WTC11 (cell line): ENCODE data around the gene PROCA1. TPM values are rescaled to one million over a fixed set of nuclear protein-coding genes. Genes with fewer than 3 reads are reported as not detected.
A peak's percentile ranks its signal among the peaks of the same experiment; 100 is the strongest.

ENCODE experiments used
- CBFB ChIP-seq: sonication (generic); formaldehyde crosslinking; IDR thresholded peaks from 2 replicates; pipeline ENCODE4 v1.8.1; 2022; ENCODE audit warnings: mild to moderate bottlenecking, low read depth, missing genetic modification reagents
- CREM ChIP-seq: sonication (generic); formaldehyde crosslinking; IDR thresholded peaks from 2 replicates; pipeline ENCODE4 v1.8.1; 2022; ENCODE audit warnings: mild to moderate bottlenecking, missing genetic modification reagents, moderate library complexity
- EMX1 ChIP-seq: fragments of 250-450 bp; sonication (Bioruptor Pico); IDR thresholded peaks from 2 replicates; pipeline ENCODE4 v1.8.0; 2021; ENCODE audit warnings: mild to moderate bottlenecking
- ETV6 ChIP-seq: sonication (generic); formaldehyde crosslinking; IDR thresholded peaks from 2 replicates; pipeline ENCODE4 v1.8.1; 2022; ENCODE audit warnings: mild to moderate bottlenecking, missing genetic modification reagents
- FOXJ3 ChIP-seq: sonication (generic); formaldehyde crosslinking; IDR thresholded peaks from 2 replicates; pipeline ENCODE4 v1.9.0; 2021; ENCODE audit warnings: missing genetic modification reagents, mild to moderate bottlenecking, borderline replicate concordance
- GABPB1 ChIP-seq: sonication (generic); formaldehyde crosslinking; IDR thresholded peaks from 2 replicates; pipeline ENCODE4 v1.8.1; 2023; ENCODE audit warnings: mild to moderate bottlenecking, missing genetic modification reagents
- GTF2I ChIP-seq: fragments of 250-450 bp; sonication (Bioruptor Pico); conservative IDR thresholded peaks from 2 replicates; pipeline ENCODE4 v1.4.0; 2021; ENCODE audit warnings: mild to moderate bottlenecking
- KAT7 ChIP-seq: sonication (generic); formaldehyde crosslinking; IDR thresholded peaks from 2 replicates; pipeline ENCODE4 v1.8.1; 2023; ENCODE audit warnings: missing genetic modification reagents, mild to moderate bottlenecking, borderline replicate concordance
- RORB ChIP-seq: fragments of 250-450 bp; sonication (Bioruptor Pico); IDR thresholded peaks from 2 replicates; pipeline ENCODE4 v1.9.0; 2021; ENCODE audit warnings: mild to moderate bottlenecking
- SOX15 ChIP-seq: fragments of 250-450 bp; sonication (Bioruptor Pico); IDR thresholded peaks from 2 replicates; pipeline ENCODE4 v1.9.0; 2021; ENCODE audit warnings: mild to moderate bottlenecking
- TEAD1 ChIP-seq: sonication (generic); formaldehyde crosslinking; IDR thresholded peaks from 2 replicates; pipeline ENCODE4 v1.8.0; 2022; ENCODE audit warnings: mild to moderate bottlenecking, missing genetic modification reagents
- TP53 ChIP-seq: sonication (generic); formaldehyde crosslinking; IDR thresholded peaks from 2 replicates; pipeline ENCODE4 v1.8.1; 2023; ENCODE audit warnings: mild to moderate bottlenecking, missing genetic modification reagents
- ZBTB21 ChIP-seq: sonication (generic); formaldehyde crosslinking; IDR thresholded peaks from 2 replicates; pipeline ENCODE4 v1.8.1; 2023; ENCODE audit warnings: mild to moderate bottlenecking, missing genetic modification reagents, borderline replicate concordance
- ZNF121 ChIP-seq: sonication (generic); formaldehyde crosslinking; IDR thresholded peaks from 2 replicates; pipeline ENCODE4 v1.8.0; 2023; ENCODE audit warnings: missing genetic modification reagents
- ZNF219 ChIP-seq: sonication (generic); formaldehyde crosslinking; IDR thresholded peaks from 2 replicates; pipeline ENCODE4 v1.8.0; 2023; ENCODE audit warnings: missing genetic modification reagents, mild to moderate bottlenecking, borderline replicate concordance
- total RNA-seq: library from RNA; stranded (reverse); gene quantifications from 3 replicates; pipeline ENCODE4 v1.2.3, GENCODE V29; 2021
- TF ChIP-seq, protein P1 (sequence below): sonication (generic); formaldehyde crosslinking; IDR thresholded peaks from 2 replicates; pipeline ENCODE4 v1.8.1; 2022; ENCODE audit warnings: missing genetic modification reagents, borderline replicate concordance
- TF ChIP-seq, protein P2 (sequence below): fragments of 200-600 bp; IDR thresholded peaks from 2 replicates; pipeline ENCODE4 v1.8.0; 2022; ENCODE audit warnings: antibody characterized with exemption
- TF ChIP-seq, protein P3 (sequence below): sonication (generic); formaldehyde crosslinking; IDR thresholded peaks from 2 replicates; pipeline ENCODE4 v1.8.0; 2022; ENCODE audit warnings: mild to moderate bottlenecking, missing genetic modification reagents
- TF ChIP-seq, protein P4 (sequence below): sonication (generic); formaldehyde crosslinking; IDR thresholded peaks from 2 replicates; pipeline ENCODE4 v1.8.0; 2023; ENCODE audit warnings: mild to moderate bottlenecking, missing genetic modification reagents
- TF ChIP-seq, protein P5 (sequence below): fragments of 250-450 bp; sonication (Bioruptor Pico); IDR thresholded peaks from 2 replicates; pipeline ENCODE4 v1.8.0; 2021; ENCODE audit warnings: mild to moderate bottlenecking
- TF ChIP-seq, protein P6 (sequence below): sonication (generic); formaldehyde crosslinking; IDR thresholded peaks from 2 replicates; pipeline ENCODE4 v1.8.1; 2022; ENCODE audit warnings: low read depth, mild to moderate bottlenecking, moderate library complexity, missing genetic modification reagents, borderline replicate concordance
- TF ChIP-seq, protein P7 (sequence below): sonication (generic); formaldehyde crosslinking; IDR thresholded peaks from 2 replicates; pipeline ENCODE4 v1.8.1; 2023; ENCODE audit warnings: mild to moderate bottlenecking, missing genetic modification reagents
- TF ChIP-seq, protein P8 (sequence below): sonication (generic); formaldehyde crosslinking; IDR thresholded peaks from 2 replicates; pipeline ENCODE4 v1.8.1; 2023; ENCODE audit warnings: mild to moderate bottlenecking, missing genetic modification reagents, borderline replicate concordance

The PROCA1 gene
- total RNA-seq, 1 experiment from 2014 or later, result 28.4 TPM

DNA sequence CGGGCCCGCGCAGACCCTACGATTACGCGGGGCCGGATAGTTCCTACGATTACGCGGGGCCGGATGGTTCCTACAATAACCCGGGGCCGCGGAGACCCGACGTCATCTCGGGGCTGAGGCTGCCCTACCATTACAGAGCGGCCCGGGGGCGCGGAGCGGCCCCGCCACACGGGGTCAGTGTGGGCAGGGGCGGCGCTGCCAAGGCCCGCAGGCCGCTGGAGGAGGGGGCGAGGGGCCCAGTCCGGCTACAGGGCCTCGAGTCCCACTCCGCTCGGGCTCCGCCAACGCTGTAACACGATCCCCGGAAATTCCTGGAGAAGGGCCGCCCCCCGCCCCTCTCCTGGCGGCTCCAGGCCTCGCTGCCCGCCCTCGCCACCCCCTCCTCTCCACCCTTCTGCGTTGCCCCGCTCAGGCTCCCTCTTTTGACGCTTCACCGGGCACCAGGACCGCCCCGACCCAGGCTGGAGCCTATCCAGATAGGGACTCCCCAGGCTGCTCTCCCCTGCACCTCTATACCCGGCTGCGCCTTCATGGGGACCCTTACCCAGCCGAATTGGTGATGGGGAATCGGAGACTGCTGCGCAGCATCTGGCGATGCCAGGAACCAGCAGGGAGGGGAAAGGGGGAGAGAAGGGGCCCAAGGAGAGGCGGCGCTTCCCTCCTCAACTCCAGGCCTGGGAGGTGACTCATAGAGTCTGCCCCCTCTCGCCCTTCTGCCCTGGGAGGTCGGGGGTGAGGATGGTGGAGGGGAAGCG is 6.1 kb upstream of the PROCA1 start, which contains the start of gene RAB34 (continued):
- TF ChIP-seq ZNF121 (CRISPR knock-in tag) (peak; percentile 75; the same call in 1 of the 2 replicates), GTF2I (CRISPR knock-in tag) (no peak), SOX15 (no peak), EMX1 (no peak), ETV6 (CRISPR knock-in tag) (no peak), RORB (CRISPR knock-in tag) (no peak), GABPB1 (CRISPR knock-in tag) (no peak), CBFB (no peak; the same call in 1 of the 2 replicates), TP53 (CRISPR knock-in tag) (no peak), FOXJ3 (no peak), TEAD1 (CRISPR knock-in tag) (peak; percentile 17; the same call in 1 of the 2 replicates), CREM (no peak), KAT7 (CRISPR knock-in tag) (no peak), ZNF219 (CRISPR knock-in tag) (no peak), ZBTB21 (CRISPR knock-in tag) (no peak)
- TF ChIP-seq, protein P1, sequence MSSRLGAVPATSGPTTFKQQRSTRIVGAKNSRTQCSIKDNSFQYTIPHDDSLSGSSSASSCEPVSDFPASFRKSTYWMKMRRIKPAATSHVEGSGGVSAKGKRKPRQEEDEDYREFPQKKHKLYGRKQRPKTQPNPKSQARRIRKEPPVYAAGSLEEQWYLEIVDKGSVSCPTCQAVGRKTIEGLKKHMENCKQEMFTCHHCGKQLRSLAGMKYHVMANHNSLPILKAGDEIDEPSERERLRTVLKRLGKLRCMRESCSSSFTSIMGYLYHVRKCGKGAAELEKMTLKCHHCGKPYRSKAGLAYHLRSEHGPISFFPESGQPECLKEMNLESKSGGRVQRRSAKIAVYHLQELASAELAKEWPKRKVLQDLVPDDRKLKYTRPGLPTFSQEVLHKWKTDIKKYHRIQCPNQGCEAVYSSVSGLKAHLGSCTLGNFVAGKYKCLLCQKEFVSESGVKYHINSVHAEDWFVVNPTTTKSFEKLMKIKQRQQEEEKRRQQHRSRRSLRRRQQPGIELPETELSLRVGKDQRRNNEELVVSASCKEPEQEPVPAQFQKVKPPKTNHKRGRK (CRISPR knock-in tag), result no peak
- TF ChIP-seq, protein P2, sequence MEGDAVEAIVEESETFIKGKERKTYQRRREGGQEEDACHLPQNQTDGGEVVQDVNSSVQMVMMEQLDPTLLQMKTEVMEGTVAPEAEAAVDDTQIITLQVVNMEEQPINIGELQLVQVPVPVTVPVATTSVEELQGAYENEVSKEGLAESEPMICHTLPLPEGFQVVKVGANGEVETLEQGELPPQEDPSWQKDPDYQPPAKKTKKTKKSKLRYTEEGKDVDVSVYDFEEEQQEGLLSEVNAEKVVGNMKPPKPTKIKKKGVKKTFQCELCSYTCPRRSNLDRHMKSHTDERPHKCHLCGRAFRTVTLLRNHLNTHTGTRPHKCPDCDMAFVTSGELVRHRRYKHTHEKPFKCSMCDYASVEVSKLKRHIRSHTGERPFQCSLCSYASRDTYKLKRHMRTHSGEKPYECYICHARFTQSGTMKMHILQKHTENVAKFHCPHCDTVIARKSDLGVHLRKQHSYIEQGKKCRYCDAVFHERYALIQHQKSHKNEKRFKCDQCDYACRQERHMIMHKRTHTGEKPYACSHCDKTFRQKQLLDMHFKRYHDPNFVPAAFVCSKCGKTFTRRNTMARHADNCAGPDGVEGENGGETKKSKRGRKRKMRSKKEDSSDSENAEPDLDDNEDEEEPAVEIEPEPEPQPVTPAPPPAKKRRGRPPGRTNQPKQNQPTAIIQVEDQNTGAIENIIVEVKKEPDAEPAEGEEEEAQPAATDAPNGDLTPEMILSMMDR, result no peak
- TF ChIP-seq, protein P3, sequence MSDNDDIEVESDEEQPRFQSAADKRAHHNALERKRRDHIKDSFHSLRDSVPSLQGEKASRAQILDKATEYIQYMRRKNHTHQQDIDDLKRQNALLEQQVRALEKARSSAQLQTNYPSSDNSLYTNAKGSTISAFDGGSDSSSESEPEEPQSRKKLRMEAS (CRISPR knock-in tag), result peak; percentile 58; the same call in 1 of the 2 replicates
- TF ChIP-seq, protein P4, sequence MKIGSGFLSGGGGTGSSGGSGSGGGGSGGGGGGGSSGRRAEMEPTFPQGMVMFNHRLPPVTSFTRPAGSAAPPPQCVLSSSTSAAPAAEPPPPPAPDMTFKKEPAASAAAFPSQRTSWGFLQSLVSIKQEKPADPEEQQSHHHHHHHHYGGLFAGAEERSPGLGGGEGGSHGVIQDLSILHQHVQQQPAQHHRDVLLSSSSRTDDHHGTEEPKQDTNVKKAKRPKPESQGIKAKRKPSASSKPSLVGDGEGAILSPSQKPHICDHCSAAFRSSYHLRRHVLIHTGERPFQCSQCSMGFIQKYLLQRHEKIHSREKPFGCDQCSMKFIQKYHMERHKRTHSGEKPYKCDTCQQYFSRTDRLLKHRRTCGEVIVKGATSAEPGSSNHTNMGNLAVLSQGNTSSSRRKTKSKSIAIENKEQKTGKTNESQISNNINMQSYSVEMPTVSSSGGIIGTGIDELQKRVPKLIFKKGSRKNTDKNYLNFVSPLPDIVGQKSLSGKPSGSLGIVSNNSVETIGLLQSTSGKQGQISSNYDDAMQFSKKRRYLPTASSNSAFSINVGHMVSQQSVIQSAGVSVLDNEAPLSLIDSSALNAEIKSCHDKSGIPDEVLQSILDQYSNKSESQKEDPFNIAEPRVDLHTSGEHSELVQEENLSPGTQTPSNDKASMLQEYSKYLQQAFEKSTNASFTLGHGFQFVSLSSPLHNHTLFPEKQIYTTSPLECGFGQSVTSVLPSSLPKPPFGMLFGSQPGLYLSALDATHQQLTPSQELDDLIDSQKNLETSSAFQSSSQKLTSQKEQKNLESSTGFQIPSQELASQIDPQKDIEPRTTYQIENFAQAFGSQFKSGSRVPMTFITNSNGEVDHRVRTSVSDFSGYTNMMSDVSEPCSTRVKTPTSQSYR (CRISPR knock-in tag), result 0 out of 2 replicates have a peak, but pooled peaks have one; percentile 76
- TF ChIP-seq, protein P5, sequence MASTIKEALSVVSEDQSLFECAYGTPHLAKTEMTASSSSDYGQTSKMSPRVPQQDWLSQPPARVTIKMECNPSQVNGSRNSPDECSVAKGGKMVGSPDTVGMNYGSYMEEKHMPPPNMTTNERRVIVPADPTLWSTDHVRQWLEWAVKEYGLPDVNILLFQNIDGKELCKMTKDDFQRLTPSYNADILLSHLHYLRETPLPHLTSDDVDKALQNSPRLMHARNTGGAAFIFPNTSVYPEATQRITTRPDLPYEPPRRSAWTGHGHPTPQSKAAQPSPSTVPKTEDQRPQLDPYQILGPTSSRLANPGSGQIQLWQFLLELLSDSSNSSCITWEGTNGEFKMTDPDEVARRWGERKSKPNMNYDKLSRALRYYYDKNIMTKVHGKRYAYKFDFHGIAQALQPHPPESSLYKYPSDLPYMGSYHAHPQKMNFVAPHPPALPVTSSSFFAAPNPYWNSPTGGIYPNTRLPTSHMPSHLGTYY, result no peak
- TF ChIP-seq, protein P6, sequence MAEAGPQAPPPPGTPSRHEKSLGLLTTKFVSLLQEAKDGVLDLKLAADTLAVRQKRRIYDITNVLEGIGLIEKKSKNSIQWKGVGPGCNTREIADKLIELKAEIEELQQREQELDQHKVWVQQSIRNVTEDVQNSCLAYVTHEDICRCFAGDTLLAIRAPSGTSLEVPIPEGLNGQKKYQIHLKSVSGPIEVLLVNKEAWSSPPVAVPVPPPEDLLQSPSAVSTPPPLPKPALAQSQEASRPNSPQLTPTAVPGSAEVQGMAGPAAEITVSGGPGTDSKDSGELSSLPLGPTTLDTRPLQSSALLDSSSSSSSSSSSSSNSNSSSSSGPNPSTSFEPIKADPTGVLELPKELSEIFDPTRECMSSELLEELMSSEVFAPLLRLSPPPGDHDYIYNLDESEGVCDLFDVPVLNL, result no peak
- TF ChIP-seq, protein P7, sequence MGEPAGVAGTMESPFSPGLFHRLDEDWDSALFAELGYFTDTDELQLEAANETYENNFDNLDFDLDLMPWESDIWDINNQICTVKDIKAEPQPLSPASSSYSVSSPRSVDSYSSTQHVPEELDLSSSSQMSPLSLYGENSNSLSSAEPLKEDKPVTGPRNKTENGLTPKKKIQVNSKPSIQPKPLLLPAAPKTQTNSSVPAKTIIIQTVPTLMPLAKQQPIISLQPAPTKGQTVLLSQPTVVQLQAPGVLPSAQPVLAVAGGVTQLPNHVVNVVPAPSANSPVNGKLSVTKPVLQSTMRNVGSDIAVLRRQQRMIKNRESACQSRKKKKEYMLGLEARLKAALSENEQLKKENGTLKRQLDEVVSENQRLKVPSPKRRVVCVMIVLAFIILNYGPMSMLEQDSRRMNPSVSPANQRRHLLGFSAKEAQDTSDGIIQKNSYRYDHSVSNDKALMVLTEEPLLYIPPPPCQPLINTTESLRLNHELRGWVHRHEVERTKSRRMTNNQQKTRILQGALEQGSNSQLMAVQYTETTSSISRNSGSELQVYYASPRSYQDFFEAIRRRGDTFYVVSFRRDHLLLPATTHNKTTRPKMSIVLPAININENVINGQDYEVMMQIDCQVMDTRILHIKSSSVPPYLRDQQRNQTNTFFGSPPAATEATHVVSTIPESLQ (CRISPR knock-in tag), result no peak
- TF ChIP-seq, protein P8, sequence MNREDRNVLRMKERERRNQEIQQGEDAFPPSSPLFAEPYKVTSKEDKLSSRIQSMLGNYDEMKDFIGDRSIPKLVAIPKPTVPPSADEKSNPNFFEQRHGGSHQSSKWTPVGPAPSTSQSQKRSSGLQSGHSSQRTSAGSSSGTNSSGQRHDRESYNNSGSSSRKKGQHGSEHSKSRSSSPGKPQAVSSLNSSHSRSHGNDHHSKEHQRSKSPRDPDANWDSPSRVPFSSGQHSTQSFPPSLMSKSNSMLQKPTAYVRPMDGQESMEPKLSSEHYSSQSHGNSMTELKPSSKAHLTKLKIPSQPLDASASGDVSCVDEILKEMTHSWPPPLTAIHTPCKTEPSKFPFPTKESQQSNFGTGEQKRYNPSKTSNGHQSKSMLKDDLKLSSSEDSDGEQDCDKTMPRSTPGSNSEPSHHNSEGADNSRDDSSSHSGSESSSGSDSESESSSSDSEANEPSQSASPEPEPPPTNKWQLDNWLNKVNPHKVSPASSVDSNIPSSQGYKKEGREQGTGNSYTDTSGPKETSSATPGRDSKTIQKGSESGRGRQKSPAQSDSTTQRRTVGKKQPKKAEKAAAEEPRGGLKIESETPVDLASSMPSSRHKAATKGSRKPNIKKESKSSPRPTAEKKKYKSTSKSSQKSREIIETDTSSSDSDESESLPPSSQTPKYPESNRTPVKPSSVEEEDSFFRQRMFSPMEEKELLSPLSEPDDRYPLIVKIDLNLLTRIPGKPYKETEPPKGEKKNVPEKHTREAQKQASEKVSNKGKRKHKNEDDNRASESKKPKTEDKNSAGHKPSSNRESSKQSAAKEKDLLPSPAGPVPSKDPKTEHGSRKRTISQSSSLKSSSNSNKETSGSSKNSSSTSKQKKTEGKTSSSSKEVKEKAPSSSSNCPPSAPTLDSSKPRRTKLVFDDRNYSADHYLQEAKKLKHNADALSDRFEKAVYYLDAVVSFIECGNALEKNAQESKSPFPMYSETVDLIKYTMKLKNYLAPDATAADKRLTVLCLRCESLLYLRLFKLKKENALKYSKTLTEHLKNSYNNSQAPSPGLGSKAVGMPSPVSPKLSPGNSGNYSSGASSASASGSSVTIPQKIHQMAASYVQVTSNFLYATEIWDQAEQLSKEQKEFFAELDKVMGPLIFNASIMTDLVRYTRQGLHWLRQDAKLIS, result peak; percentile 80; the same call in 1 of the 2 replicates
